DMS53 treated with DMSO at 0.1 percent for 48 hours (cell line): ENCODE measurements around the gene MAD1L1.
A peak's percentile ranks its signal among the peaks of the same experiment; 100 is the strongest.
"Not testable (repeated sequence)": the region's sequence is repeated elsewhere in the genome, so short reads cannot be mapped to it uniquely, and the experiment has no call there.

Source experiments
- DNase-seq: peaks from one replicate; lab custom pipeline; 2025; ENCODE audit not compliant: unreplicated experiment; lab: John Stamatoyannopoulos, UW

Gene MAD1L1

GRCh38 chr7:1977059-1977875 lies 255.5 kb downstream of the MAD1L1 start:
- DNase-seq, result no peak

- DNase-seq, result not testable (repeated sequence)
Observed at GRCh38 chr7:1976521-1976920, 256.2 kb downstream of the MAD1L1 start.

- DNase-seq, result no peak
Observed at GRCh38 chr7:1975581-1975980, 257.2 kb downstream of the MAD1L1 start.

- no peak for DNase-seq
Observed at GRCh38 chr7:1975179-1975578, 257.6 kb downstream of the MAD1L1 start.

GRCh38 chr7:1974290-1975101 lies 258.2 kb downstream of the MAD1L1 start:
- no peak for DNase-seq

GRCh38 chr7:1973321-1974251 lies 259.2 kb downstream of the MAD1L1 start:
- no peak for DNase-seq

GRCh38 chr7:1972744-1973143 lies 260.0 kb downstream of the MAD1L1 start:
- no peak for DNase-seq

GRCh38 chr7:1971946-1972654 lies 260.6 kb downstream of the MAD1L1 start:
- no peak for DNase-seq

- no peak for DNase-seq
Observed at GRCh38 chr7:1970895-1971294, 261.9 kb downstream of the MAD1L1 start.

GRCh38 chr7:1970285-1970660 lies 262.5 kb downstream of the MAD1L1 start:
- DNase-seq, result not testable (repeated sequence)

- DNase-seq, result no peak
Observed at GRCh38 chr7:1969459-1970284, 263.1 kb downstream of the MAD1L1 start.

GRCh38 chr7:1968397-1969111 lies 264.2 kb downstream of the MAD1L1 start:
- no peak for DNase-seq

- no peak for DNase-seq
Observed at GRCh38 chr7:1967512-1968396, 265.0 kb downstream of the MAD1L1 start.

- peak; percentile 88 for DNase-seq
Observed at GRCh38 chr7:1966631-1967200, 266.0 kb downstream of the MAD1L1 start.

GRCh38 chr7:1965579-1966294 lies 267.0 kb downstream of the MAD1L1 start:
- DNase-seq, result no peak

GRCh38 chr7:1964913-1965578 lies 267.7 kb downstream of the MAD1L1 start:
- DNase-seq, result no peak
